KMS-11 (cell line): ENCODE data around the gene KIF26B.

Experiments
- H2AFZ ChIP-seq: fragments of 200-600 bp; sonication (generic); 2 replicates; pipeline ENCODE4 v1.6.1; 2016; ENCODE audit warnings: antibody characterized with exemption, mixed run types, low read depth
- H3K27ac ChIP-seq: fragments of 200-600 bp; sonication (generic); 2 replicates; pipeline ENCODE4 v1.6.1; 2016; ENCODE audit warnings: mild to moderate bottlenecking, mixed run types
- H3K27me3 ChIP-seq: fragments of 200-600 bp; sonication (generic); 2 replicates; pipeline ENCODE4 v1.6.1; 2017; ENCODE audit warnings: mild to moderate bottlenecking, low read depth, mixed run types, moderate library complexity; ENCODE audit not compliant: insufficient read depth
- H3K36me3 ChIP-seq: fragments of 200-600 bp; sonication (generic); 2 replicates; pipeline ENCODE4 v1.6.1; 2017; ENCODE audit warnings: mild to moderate bottlenecking, mixed run types; ENCODE audit not compliant: insufficient read depth
- H3K4me1 ChIP-seq: fragments of 200-600 bp; sonication (generic); 2 replicates; pipeline ENCODE4 v1.6.1; 2016; ENCODE audit warnings: mild to moderate bottlenecking, low read depth, mixed run types; ENCODE audit not compliant: poor library complexity, severe bottlenecking
- H3K4me2 ChIP-seq: fragments of 200-600 bp; sonication (generic); 2 replicates; pipeline ENCODE4 v1.7.0; 2016; ENCODE audit warnings: mild to moderate bottlenecking, mixed run types
- H3K4me3 ChIP-seq: fragments of 200-600 bp; sonication (generic); IDR thresholded peaks from 2 replicates; pipeline ENCODE4 v1.6.1; 2017; ENCODE audit warnings: low read depth, low read length, mixed read lengths; ENCODE audit not compliant: insufficient read depth
- H3K79me2 ChIP-seq: fragments of 200-600 bp; sonication (generic); 2 replicates; pipeline ENCODE4 v1.6.1; 2016; ENCODE audit warnings: low read depth, mixed run types; ENCODE audit not compliant: insufficient read depth
- H3K9ac ChIP-seq: fragments of 200-600 bp; sonication (generic); 2 replicates; pipeline ENCODE4 v1.6.1; 2016; ENCODE audit warnings: mild to moderate bottlenecking, mixed run types
- H4K20me1 ChIP-seq: fragments of 200-600 bp; sonication (generic); 2 replicates; pipeline ENCODE4 v1.6.1; 2016; ENCODE audit warnings: mild to moderate bottlenecking, mixed run types; ENCODE audit not compliant: insufficient read depth
- TF ChIP-seq, protein P1 (sequence below): fragments of 200-600 bp; sonication (generic); conservative IDR thresholded peaks from 2 replicates; pipeline ENCODE4 v1.6.1; 2017; ENCODE audit warnings: low read depth, mild to moderate bottlenecking, antibody characterized with exemption, low read length, moderate library complexity, mixed read lengths

The KIF26B gene

DNA sequence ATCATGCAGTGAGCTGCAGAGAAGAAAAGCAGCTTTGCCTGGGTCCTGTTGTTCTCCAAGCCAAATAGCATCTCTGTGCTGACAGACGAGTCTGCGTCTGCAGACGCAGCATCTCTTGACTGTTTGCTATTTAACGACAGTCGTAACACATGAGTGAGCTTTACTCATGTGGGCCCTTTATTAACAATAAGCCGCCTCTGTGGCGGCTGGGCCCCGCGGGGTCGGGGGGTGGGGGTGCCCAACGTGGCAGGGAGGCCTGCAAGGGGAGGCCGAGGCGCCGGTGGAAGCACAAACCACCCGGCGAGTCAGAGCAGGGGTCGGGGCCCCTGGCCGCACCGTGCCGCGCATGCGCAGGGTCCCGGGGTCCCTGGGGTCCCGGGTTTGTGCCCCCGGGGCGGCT lies 435.1 kb downstream of the KIF26B start:
- Histone ChIP-seq H3K4me2 (no peak overlapping the region), H3K4me1 (no peaks in the 10 kb centered on the region), H3K79me2 (no peaks in the 10 kb centered on the region), H2AFZ (no peak overlapping the region), H3K36me3 (no peaks in the 10 kb centered on the region), H3K4me3 (no peak overlapping the region), H3K27ac (no peak overlapping the region), H3K27me3 (no peaks in the 10 kb centered on the region), H4K20me1 (no peaks in the 10 kb centered on the region), H3K9ac (no peak overlapping the region)
- TF ChIP-seq, protein P1, sequence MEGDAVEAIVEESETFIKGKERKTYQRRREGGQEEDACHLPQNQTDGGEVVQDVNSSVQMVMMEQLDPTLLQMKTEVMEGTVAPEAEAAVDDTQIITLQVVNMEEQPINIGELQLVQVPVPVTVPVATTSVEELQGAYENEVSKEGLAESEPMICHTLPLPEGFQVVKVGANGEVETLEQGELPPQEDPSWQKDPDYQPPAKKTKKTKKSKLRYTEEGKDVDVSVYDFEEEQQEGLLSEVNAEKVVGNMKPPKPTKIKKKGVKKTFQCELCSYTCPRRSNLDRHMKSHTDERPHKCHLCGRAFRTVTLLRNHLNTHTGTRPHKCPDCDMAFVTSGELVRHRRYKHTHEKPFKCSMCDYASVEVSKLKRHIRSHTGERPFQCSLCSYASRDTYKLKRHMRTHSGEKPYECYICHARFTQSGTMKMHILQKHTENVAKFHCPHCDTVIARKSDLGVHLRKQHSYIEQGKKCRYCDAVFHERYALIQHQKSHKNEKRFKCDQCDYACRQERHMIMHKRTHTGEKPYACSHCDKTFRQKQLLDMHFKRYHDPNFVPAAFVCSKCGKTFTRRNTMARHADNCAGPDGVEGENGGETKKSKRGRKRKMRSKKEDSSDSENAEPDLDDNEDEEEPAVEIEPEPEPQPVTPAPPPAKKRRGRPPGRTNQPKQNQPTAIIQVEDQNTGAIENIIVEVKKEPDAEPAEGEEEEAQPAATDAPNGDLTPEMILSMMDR, result no peak

DNA sequence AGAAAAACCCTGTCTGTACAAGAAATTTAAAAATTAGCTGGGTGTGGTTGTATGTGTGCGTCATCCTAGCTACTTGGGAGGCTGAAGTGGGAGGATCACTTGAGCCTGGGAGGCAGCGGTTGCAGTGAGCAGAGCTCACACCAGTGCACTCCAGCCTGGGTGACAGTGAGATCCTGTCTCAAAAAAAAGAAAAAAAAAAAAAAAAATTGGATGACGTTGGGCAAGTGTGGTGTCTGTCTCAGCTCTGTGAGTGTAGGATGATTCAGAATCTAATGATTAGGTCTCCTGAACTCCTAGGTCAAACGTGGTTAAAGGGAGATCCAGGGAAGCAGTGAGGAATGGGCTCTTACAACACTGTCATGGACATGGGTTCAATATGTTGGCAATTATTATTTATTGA lies 435.9 kb downstream of the KIF26B start:
- Histone ChIP-seq H4K20me1 (no peaks in the 10 kb centered on the region), H2AFZ (no peak overlapping the region)

GRCh38 chr1:245591346-245592188 lies 436.8 kb downstream of the KIF26B start:
- Histone ChIP-seq H3K4me2 (no peak overlapping the region), H3K4me3 (no peak overlapping the region), H2AFZ (no peak overlapping the region), H3K27me3 (no peaks in the 10 kb centered on the region), H4K20me1 (no peaks in the 10 kb centered on the region), H3K9ac (no peak overlapping the region), H3K36me3 (no peaks in the 10 kb centered on the region), H3K79me2 (no peaks in the 10 kb centered on the region), H3K27ac (no peak overlapping the region), H3K4me1 (no peaks in the 10 kb centered on the region)
- TF ChIP-seq, protein P1, result no peak

More for the DNA sequence above, 435.9 kb downstream of the KIF26B start:
- no peaks in the 10 kb centered on the region for H3K27me3 ChIP-seq
- H3K27ac ChIP-seq, result no peak overlapping the region
- H3K36me3 ChIP-seq, result no peaks in the 10 kb centered on the region
- H3K4me3 ChIP-seq, result no peak overlapping the region
- H3K9ac ChIP-seq, result no peak overlapping the region
- H3K79me2 ChIP-seq, result no peaks in the 10 kb centered on the region
- no peak overlapping the region for H3K4me2 ChIP-seq
- TF ChIP-seq, protein P1, result no peak
- no peaks in the 10 kb centered on the region for H3K4me1 ChIP-seq

GRCh38 chr1:245592189-245592460 lies 437.3 kb downstream of the KIF26B start:
- Histone ChIP-seq H2AFZ (no peak overlapping the region), H3K4me1 (no peaks in the 10 kb centered on the region)

More at GRCh38 chr1:245592189-245592460, 437.3 kb downstream of the KIF26B start:
- Histone ChIP-seq H4K20me1 (no peaks in the 10 kb centered on the region), H3K27ac (no peak overlapping the region), H3K27me3 (no peaks in the 10 kb centered on the region), H3K4me3 (no peak overlapping the region), H3K36me3 (no peaks in the 10 kb centered on the region), H3K4me2 (no peak overlapping the region), H3K79me2 (no peaks in the 10 kb centered on the region), H3K9ac (no peak overlapping the region)
- TF ChIP-seq, protein P1, result no peak
